Neural progenitor cell (in vitro differentiated cells): ENCODE data around the gene G0S2. TPM values are rescaled to one million over a fixed set of nuclear protein-coding genes. Genes with fewer than 3 reads are reported as not detected.

Experiments used
- DNase-seq: peaks from one replicate; pipeline ENCODE4 v3.0.0-alpha.2; 2016; ENCODE audit warnings: low spot score
- H2AFZ ChIP-seq: fragments of 200-600 bp; sonication (generic); replicated peaks from 2 replicates; pipeline ENCODE4 v1.6.1; 2016; ENCODE audit warnings: antibody characterized with exemption
- H3F3A ChIP-seq: fragments of 200-600 bp; sonication (generic); 2 replicates; pipeline ENCODE4 v1.6.1; 2016; ENCODE audit warnings: antibody characterized with exemption, low read depth
- H3K27ac ChIP-seq: fragments of 200-600 bp; sonication (generic); 2 replicates; pipeline ENCODE4 v1.5.1; 2016; ENCODE audit warnings: mild to moderate bottlenecking
- H3K27me3 ChIP-seq: fragments of 200-600 bp; sonication (generic); 2 replicates; pipeline ENCODE4 v1.6.1; 2016; ENCODE audit warnings: mild to moderate bottlenecking, moderate library complexity
- H3K36me3 ChIP-seq: fragments of 200-600 bp; sonication (generic); 2 replicates; pipeline ENCODE4 v1.5.1; 2016
- H3K4me1 ChIP-seq: fragments of 200-600 bp; sonication (generic); 2 replicates; pipeline ENCODE4 v1.6.1; 2016; ENCODE audit warnings: mixed run types
- H3K4me2 ChIP-seq: fragments of 200-600 bp; sonication (generic); 2 replicates; pipeline ENCODE4 v1.6.1; 2016
- H3K4me3 ChIP-seq: fragments of 200-600 bp; sonication (generic); 2 replicates; pipeline ENCODE4 v1.5.1; 2016
- H3K79me2 ChIP-seq: fragments of 200-600 bp; sonication (generic); 2 replicates; pipeline ENCODE4 v1.6.1; 2016; ENCODE audit warnings: low read depth
- H3K9ac ChIP-seq: fragments of 200-600 bp; sonication (generic); 2 replicates; pipeline ENCODE4 v1.6.1; 2016
- H3K9me3 ChIP-seq: fragments of 200-600 bp; sonication (generic); 2 replicates; pipeline ENCODE4 v1.5.1; 2016; ENCODE audit warnings: low read depth
- H4K20me1 ChIP-seq: fragments of 200-600 bp; sonication (generic); 2 replicates; pipeline ENCODE4 v1.6.1; 2016; ENCODE audit warnings: low read depth
- H3K27ac Mint-ChIP-seq: 3 replicates; pipeline ENCODE4 v1.8.0; 2021; ENCODE audit warnings: mixed read lengths
- H3K27me3 Mint-ChIP-seq: 2 replicates; pipeline ENCODE4 v1.8.0; 2022; ENCODE audit warnings: low read depth, mild to moderate bottlenecking, inconsistent platforms, moderate library complexity, mixed read lengths; ENCODE audit not compliant: insufficient read depth
- H3K36me3 Mint-ChIP-seq: 3 replicates; pipeline ENCODE4 v1.8.0; 2021; ENCODE audit warnings: mixed read lengths
- H3K4me1 Mint-ChIP-seq: 3 replicates; pipeline ENCODE4 v1.8.0; 2021; ENCODE audit warnings: mixed read lengths
- H3K4me3 Mint-ChIP-seq: 3 replicates; pipeline ENCODE4 v1.8.0; 2021; ENCODE audit warnings: mild to moderate bottlenecking, moderate library complexity, mixed read lengths
- H3K9me3 Mint-ChIP-seq: 3 replicates; pipeline ENCODE4 v1.8.0; 2020; ENCODE audit warnings: mixed read lengths
- EZH2 ChIP-seq: fragments of 200-600 bp; sonication (generic); IDR thresholded peaks from 2 replicates; pipeline ENCODE4 v1.6.1; 2017; ENCODE audit warnings: antibody characterized with exemption, mild to moderate bottlenecking, moderate library complexity
- EZH2phosphoT487 ChIP-seq: fragments of 200-600 bp; sonication (generic); IDR thresholded peaks from 2 replicates; pipeline ENCODE4 v1.6.1; 2017; ENCODE audit warnings: antibody characterized with exemption
- total RNA-seq: library from RNA; depleted of rRNA; stranded (reverse); fragments of >200 nt; gene quantifications from 2 replicates; pipeline ENCODE4 v1.2.3, GENCODE V29; 2015; ENCODE audit warnings: low replicate concordance
- TF ChIP-seq, protein P1 (sequence below): fragments of 200-600 bp; sonication (generic); IDR thresholded peaks from 2 replicates; pipeline ENCODE4 v1.5.1; 2017; ENCODE audit warnings: antibody characterized with exemption, mild to moderate bottlenecking

G0S2 gene
- total RNA-seq, 1 donor from 2014 or later: not detected

DNA sequence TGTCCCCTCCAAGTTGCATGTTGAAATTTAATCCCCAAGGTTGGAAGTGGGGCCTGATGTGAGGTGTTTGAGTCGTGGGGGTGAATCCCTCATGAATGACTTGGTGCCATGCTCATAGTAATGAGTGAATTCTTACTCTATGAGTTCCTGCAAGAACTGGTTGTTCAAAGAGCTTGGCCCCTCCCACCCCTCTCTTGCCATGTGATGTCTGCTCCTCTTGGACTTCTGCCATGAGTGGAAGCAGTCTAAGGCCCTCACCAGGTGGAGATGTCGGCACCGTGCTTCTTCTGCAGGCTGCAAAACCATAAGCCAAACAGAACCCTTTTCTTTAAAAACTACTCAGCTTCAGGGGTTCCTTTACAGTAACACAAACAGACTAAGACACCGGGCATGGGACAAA lies 14.3 kb downstream of the G0S2 start:
- Histone ChIP-seq H3K27ac (no peak overlapping the region), H3K9me3 (no peaks in the 10 kb centered on the region), H3K27me3 (peaks cover 16% of the 10 kb centered on the region), H3K4me1 (peaks cover 6% of the 10 kb centered on the region), H3K36me3 (no peaks in the 10 kb centered on the region), H3K4me3 (no peak overlapping the region), H3K9ac (no peak overlapping the region), H3K4me2 (no peak overlapping the region), H3K79me2 (no peaks in the 10 kb centered on the region), H4K20me1 (no peaks in the 10 kb centered on the region), H3F3A (no peaks in the 10 kb centered on the region), H2AFZ (no peak overlapping the region)
- Mint-ChIP-seq H3K9me3 (no peaks in the 10 kb centered on the region), H3K27ac (no peak overlapping the region), H3K36me3 (no peaks in the 10 kb centered on the region), H3K27me3 (peaks cover 10% of the 10 kb centered on the region), H3K4me1 (peaks cover 6% of the 10 kb centered on the region), H3K4me3 (no peak overlapping the region)
- DNase-seq: no peak
- TF ChIP-seq EZH2: no peak
- TF ChIP-seq EZH2phosphoT487: no peak
- TF ChIP-seq, protein P1, sequence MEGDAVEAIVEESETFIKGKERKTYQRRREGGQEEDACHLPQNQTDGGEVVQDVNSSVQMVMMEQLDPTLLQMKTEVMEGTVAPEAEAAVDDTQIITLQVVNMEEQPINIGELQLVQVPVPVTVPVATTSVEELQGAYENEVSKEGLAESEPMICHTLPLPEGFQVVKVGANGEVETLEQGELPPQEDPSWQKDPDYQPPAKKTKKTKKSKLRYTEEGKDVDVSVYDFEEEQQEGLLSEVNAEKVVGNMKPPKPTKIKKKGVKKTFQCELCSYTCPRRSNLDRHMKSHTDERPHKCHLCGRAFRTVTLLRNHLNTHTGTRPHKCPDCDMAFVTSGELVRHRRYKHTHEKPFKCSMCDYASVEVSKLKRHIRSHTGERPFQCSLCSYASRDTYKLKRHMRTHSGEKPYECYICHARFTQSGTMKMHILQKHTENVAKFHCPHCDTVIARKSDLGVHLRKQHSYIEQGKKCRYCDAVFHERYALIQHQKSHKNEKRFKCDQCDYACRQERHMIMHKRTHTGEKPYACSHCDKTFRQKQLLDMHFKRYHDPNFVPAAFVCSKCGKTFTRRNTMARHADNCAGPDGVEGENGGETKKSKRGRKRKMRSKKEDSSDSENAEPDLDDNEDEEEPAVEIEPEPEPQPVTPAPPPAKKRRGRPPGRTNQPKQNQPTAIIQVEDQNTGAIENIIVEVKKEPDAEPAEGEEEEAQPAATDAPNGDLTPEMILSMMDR: no peak

DNA sequence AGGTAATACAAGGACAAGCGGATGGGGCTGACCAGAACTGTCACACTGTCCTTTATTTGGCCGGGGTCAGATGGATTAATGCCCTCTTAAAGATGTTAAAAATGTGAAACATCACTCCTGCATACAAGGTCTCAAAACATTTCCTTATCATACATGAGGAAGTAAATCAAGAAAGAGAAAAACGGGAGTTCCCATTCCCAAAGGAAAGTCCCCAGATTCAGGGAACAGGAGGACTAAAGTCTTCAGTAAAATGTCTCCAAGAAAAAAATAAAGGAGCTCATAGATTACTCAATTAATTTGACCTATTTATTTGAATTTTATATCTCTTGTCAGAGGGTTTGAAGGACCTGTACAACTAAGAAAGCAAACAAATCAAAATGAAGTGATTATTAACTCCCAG lies 16.0 kb downstream of the G0S2 start:
- Histone ChIP-seq H3K27ac (no peak overlapping the region), H3K4me2 (no peak overlapping the region), H3K79me2 (no peaks in the 10 kb centered on the region), H4K20me1 (no peaks in the 10 kb centered on the region), H3F3A (no peaks in the 10 kb centered on the region), H3K4me1 (no peaks in the 10 kb centered on the region), H3K27me3 (peaks cover 26% of the 10 kb centered on the region), H2AFZ (no peak overlapping the region), H3K9me3 (no peaks in the 10 kb centered on the region), H3K9ac (no peak overlapping the region), H3K4me3 (no peak overlapping the region), H3K36me3 (no peaks in the 10 kb centered on the region)
- Mint-ChIP-seq H3K27ac (no peak overlapping the region), H3K36me3 (no peaks in the 10 kb centered on the region), H3K27me3 (peaks cover 9% of the 10 kb centered on the region), H3K4me3 (no peak overlapping the region), H3K9me3 (no peaks in the 10 kb centered on the region), H3K4me1 (peaks cover 4% of the 10 kb centered on the region)
- TF ChIP-seq EZH2: no peak
- no peak for TF ChIP-seq EZH2phosphoT487
- TF ChIP-seq, protein P1: no peak
- DNase-seq: no peak

DNA sequence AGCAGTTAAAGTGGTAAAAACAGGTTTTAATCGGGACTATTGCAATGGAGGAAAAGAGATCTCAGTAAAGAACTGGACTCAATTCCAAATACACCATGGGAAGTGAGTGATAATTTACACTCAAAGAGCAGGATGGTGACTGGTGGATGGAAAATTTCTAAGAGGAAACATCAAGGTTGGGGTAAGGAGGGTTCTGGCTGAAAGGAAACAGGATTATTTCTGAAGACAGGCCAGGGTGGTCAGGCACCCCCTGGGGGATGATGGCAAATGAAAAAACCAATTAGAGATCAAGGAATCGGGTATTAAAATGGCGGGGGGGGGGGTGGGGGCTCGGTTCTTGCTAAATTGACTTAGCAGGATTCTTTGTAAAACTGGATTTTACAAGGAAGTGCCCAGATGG lies 17.1 kb downstream of the G0S2 start:
- no peaks in the 10 kb centered on the region for H3K79me2 ChIP-seq
- H3K4me3 ChIP-seq: no peak overlapping the region
- no peaks in the 10 kb centered on the region for H3K9me3 ChIP-seq
- no peaks in the 10 kb centered on the region for H4K20me1 ChIP-seq
- Mint-ChIP-seq H3K27me3 (peaks cover 9% of the 10 kb centered on the region), H3K27ac (no peak overlapping the region), H3K4me3 (no peak overlapping the region), H3K36me3 (no peaks in the 10 kb centered on the region), H3K4me1 (peaks cover 4% of the 10 kb centered on the region), H3K9me3 (no peaks in the 10 kb centered on the region)
- no peaks in the 10 kb centered on the region for H3F3A ChIP-seq
- no peak overlapping the region for H3K9ac ChIP-seq
- no peak for DNase-seq
- H3K4me2 ChIP-seq: no peak overlapping the region
- H2AFZ ChIP-seq: no peak overlapping the region
- H3K27ac ChIP-seq: no peak overlapping the region
- H3K27me3 ChIP-seq: peaks cover 26% of the 10 kb centered on the region
- H3K36me3 ChIP-seq: no peaks in the 10 kb centered on the region
- H3K4me1 ChIP-seq: no peaks in the 10 kb centered on the region
- TF ChIP-seq EZH2phosphoT487 (no peak), EZH2 (no peak)
- TF ChIP-seq, protein P1: no peak
